Measurements from ENCODE around the gene GAS1. TPM values are rescaled to one million over a fixed set of nuclear protein-coding genes. Genes with fewer than 3 reads are reported as not detected.

GAS1 gene
- total and polyA plus RNA-seq, 2 donors (not counting 1 experiment from before 2014, with no cell fraction given): 0.06 to 0.39 TPM

DNA sequence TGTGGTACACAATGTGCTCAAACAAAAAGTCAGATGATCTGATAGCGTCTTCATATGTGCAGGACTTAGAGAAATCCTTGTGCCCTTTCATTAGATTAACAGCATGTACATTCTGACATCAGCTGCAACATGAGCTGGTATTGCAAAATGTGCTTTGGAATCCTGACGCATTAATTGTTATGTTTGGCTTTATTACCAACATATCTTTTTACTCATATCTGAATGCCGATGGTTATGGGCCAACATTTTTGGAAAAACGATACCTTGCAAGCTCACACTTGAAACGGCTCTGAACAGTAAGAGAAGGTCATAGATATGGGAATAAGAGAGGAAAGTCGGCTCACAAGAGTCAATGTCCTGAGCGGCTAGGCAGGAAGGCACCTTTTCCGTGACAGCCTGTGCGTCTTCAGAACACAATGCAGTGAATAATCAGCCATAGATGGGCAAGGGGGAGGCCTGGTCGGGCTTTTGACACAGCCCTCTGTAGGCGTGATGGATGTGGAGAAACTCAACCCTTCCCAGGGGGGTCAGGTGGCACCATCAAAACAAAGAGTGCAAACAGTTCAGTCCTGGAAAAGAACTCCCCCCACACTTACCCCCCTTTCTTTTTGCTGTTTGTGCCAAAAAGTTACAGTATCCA lies 36.4 kb upstream of the GAS1 start:
- no peak for TF ChIP-seq EZH2 (IDR thresholded peaks at IDR 0.05; ENCODE audit: borderline replicate concordance, insufficient read depth, low read depth, low read length, poor library complexity, severe bottlenecking)
- TF ChIP-seq, protein P1, sequence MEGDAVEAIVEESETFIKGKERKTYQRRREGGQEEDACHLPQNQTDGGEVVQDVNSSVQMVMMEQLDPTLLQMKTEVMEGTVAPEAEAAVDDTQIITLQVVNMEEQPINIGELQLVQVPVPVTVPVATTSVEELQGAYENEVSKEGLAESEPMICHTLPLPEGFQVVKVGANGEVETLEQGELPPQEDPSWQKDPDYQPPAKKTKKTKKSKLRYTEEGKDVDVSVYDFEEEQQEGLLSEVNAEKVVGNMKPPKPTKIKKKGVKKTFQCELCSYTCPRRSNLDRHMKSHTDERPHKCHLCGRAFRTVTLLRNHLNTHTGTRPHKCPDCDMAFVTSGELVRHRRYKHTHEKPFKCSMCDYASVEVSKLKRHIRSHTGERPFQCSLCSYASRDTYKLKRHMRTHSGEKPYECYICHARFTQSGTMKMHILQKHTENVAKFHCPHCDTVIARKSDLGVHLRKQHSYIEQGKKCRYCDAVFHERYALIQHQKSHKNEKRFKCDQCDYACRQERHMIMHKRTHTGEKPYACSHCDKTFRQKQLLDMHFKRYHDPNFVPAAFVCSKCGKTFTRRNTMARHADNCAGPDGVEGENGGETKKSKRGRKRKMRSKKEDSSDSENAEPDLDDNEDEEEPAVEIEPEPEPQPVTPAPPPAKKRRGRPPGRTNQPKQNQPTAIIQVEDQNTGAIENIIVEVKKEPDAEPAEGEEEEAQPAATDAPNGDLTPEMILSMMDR (IDR thresholded peaks at IDR 0.05): no peak

DNA sequence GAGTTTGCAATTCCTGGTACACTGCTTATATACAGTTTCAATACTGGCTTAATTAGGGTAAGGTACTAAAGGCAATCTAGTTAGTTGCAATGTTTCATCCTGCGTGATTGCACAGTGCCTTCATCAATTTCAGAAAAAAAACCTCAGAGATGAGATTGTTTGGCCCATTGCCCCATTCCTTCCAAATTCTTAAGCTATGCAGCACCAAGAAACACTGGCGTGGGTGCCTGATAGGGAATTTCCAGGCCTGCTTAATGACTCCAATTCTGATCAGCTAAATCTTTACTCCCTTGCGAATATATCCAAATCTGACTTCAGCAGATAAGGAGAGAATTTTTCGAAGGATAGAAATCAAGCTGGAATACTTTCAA lies 35.9 kb upstream of the GAS1 start:
- Histone ChIP-seq H3K27ac (ENCODE audit: low read length in 2 of 2) (no peak overlapping the region), H3K4me1 (ENCODE audit: control insufficient read depth in 2 of 2, insufficient read depth in 2 of 2, low read length in 2 of 2) (no peaks in the 10 kb centered on the region), H3K9ac (ENCODE audit: low read length) (no peak overlapping the region), H3K9me3 (ENCODE audit: control extremely low read depth in 1 of 3, control insufficient read depth in 2 of 3, insufficient read depth in 1 of 3, low read length in 2 of 3) (peaks cover 0 to 3% (median 0%) of the 10 kb centered on the region in 3 donors), H4K20me1 (ENCODE audit: control insufficient read depth, insufficient read depth, low read length, poor library complexity, severe bottlenecking) (no peaks in the 10 kb centered on the region), H3K4me3 (ENCODE audit: control extremely low read depth in 1 of 5, extremely low read depth in 1 of 5, insufficient read depth in 1 of 5, low read depth in 2 of 5, low read length in 4 of 5) (no peak overlapping the region), H3K79me2 (ENCODE audit: control insufficient read depth, insufficient read depth, low read length) (no peaks in the 10 kb centered on the region), H3K4me2 (replicated peaks; ENCODE audit: low read depth, low read length, poor library complexity, severe bottlenecking) (no peak overlapping the region), H2AFZ (ENCODE audit: insufficient read depth, low read depth, low read length, poor library complexity, severe bottlenecking) (no peak overlapping the region), H3K36me3 (replicated peaks in 1 of 2; ENCODE audit: control extremely low read depth in 1 of 2, control insufficient read depth in 1 of 2, extremely low read depth in 1 of 2, insufficient read depth in 2 of 2, low read length in 1 of 2) (no peaks in the 10 kb centered on the region), H3K27me3 (replicated peaks in 1 of 4; ENCODE audit: control extremely low read depth in 1 of 4, control insufficient read depth in 3 of 4, insufficient read depth in 4 of 4, low read length in 3 of 4) (no peaks in the 10 kb centered on the region)
- no peak overlapping the region for H3K27ac Mint-ChIP-seq
- no peaks in the 10 kb centered on the region for H3K9me3 Mint-ChIP-seq (ENCODE audit: insufficient read depth)
- DNase-seq (no peak), ATAC-seq (ENCODE audit: low read depth) (no peak)
- H3K27me3 Mint-ChIP-seq: peaks cover 5% of the 10 kb centered on the region
- H3K4me1 Mint-ChIP-seq: no peaks in the 10 kb centered on the region
- intact Hi-C loops (cut with micrococcal nuclease): no loop called here
- TF ChIP-seq, protein P1 (IDR thresholded peaks at IDR 0.05): no peak
- TF ChIP-seq EZH2 (IDR thresholded peaks at IDR 0.05; ENCODE audit: borderline replicate concordance, insufficient read depth, low read depth, low read length, poor library complexity, severe bottlenecking): no peak
- no peak overlapping the region for H3K4me3 Mint-ChIP-seq
- ChIA-PET POLR2A (no interaction called here), CTCF (no interaction called here)
- WGBS (ENCODE audit: insufficient coverage): 95% methylated on average over 3 of the region's 4 CpGs

More for the DNA sequence above, 36.4 kb upstream of the GAS1 start:
- no peaks in the 10 kb centered on the region for H3K36me3 ChIP-seq (replicated peaks in 1 of 2; ENCODE audit: control extremely low read depth in 1 of 2, control insufficient read depth in 1 of 2, extremely low read depth in 1 of 2, insufficient read depth in 2 of 2, low read length in 1 of 2)
- no peak overlapping the region for H3K4me2 ChIP-seq (replicated peaks; ENCODE audit: low read depth, low read length, poor library complexity, severe bottlenecking)
- WGBS (ENCODE audit: insufficient coverage): 87% methylated on average over 9 of the region's 11 CpGs
- Mint-ChIP-seq H3K27ac (no peak overlapping the region), H3K4me3 (no peak overlapping the region), H3K9me3 (ENCODE audit: insufficient read depth) (no peaks in the 10 kb centered on the region), H3K27me3 (peaks cover 5% of the 10 kb centered on the region), H3K4me1 (no peaks in the 10 kb centered on the region)
- POLR2A ChIA-PET: no interaction called here
- no peaks in the 10 kb centered on the region for H4K20me1 ChIP-seq (ENCODE audit: control insufficient read depth, insufficient read depth, low read length, poor library complexity, severe bottlenecking)
- no peak overlapping the region for H2AFZ ChIP-seq (ENCODE audit: insufficient read depth, low read depth, low read length, poor library complexity, severe bottlenecking)
- no peak for ATAC-seq (ENCODE audit: low read depth)
- H3K27ac ChIP-seq (ENCODE audit: low read length in 2 of 2): no peak overlapping the region
- no peaks in the 10 kb centered on the region for H3K27me3 ChIP-seq (replicated peaks in 1 of 4; ENCODE audit: control extremely low read depth in 1 of 4, control insufficient read depth in 3 of 4, insufficient read depth in 4 of 4, low read length in 3 of 4)
- H3K79me2 ChIP-seq (ENCODE audit: control insufficient read depth, insufficient read depth, low read length): no peaks in the 10 kb centered on the region
- peaks cover 0 to 3% (median 0%) of the 10 kb centered on the region in 3 donors for H3K9me3 ChIP-seq (ENCODE audit: control extremely low read depth in 1 of 3, control insufficient read depth in 2 of 3, insufficient read depth in 1 of 3, low read length in 2 of 3)
- intact Hi-C loops (cut with micrococcal nuclease): no loop called here
- H3K4me1 ChIP-seq (ENCODE audit: control insufficient read depth in 2 of 2, insufficient read depth in 2 of 2, low read length in 2 of 2): no peaks in the 10 kb centered on the region
- no peak overlapping the region for H3K4me3 ChIP-seq (ENCODE audit: control extremely low read depth in 1 of 5, extremely low read depth in 1 of 5, insufficient read depth in 1 of 5, low read depth in 2 of 5, low read length in 4 of 5)
- CTCF ChIA-PET: no interaction called here
- H3K9ac ChIP-seq (ENCODE audit: low read length): no peak overlapping the region
- no peak for DNase-seq

All from B cell (primary cell).